Left colon (tissue), 2 donors: Measurements from ENCODE around the gene KHDC4. TPM values are rescaled to one million over a fixed set of nuclear protein-coding genes. Genes with fewer than 3 reads are reported as not detected.
A peak's percentile ranks its signal among the peaks of the same experiment; 100 is the strongest.

Experiments
- ATAC-seq: fragments of 200-7000 bp; cut with Tn5 transposase; one replicate; pipeline ENCODE4 v1.9.1; 2020; ENCODE audit warnings: mild to moderate bottlenecking, moderate library complexity
- DNase-seq, 2 donors: peaks; one replicate each; pipeline ENCODE4 v3.0.0-alpha.2; 2020
- intact Hi-C, 2 donors: fragments of 100-400 bp; cut with DNase I in 1 of 2; cut with micrococcal nuclease in 1 of 2; formaldehyde crosslinking; loops; one replicate each; pipeline versions ENCODE4 v1.11.2 to v1.14.0; 2022; cut with DNase I, micrococcal nuclease
- long read RNA-seq: library from polyadenylated mRNA; unstranded; transcript quantifications from one replicate; pipeline ENCODE4 v2.0.0, GENCODE V29; 2021
- total RNA-seq, 2 donors: library from RNA; stranded (reverse); fragmentation: NEBNext Ultra II Directional; extraction: Animal tissue kit (Norgen Biotek cat#: 25700); gene quantifications; one replicate each; pipeline ENCODE4 v1.2.1, GENCODE V29; 2021
- donor health status: DM: no; HTN: no; CAD: no.
- donor health status: DM: yes; HTN: yes; CAD: no.

The KHDC4 gene
- total RNA-seq = 10 to 100 TPM; 45.6 to 54.1 TPM
- long read RNA-seq, partial matches to known transcripts = 0 of 4 reads
- long read RNA-seq, other reads (novel, unspliced or antisense) = 3 of 4 reads

DNA sequence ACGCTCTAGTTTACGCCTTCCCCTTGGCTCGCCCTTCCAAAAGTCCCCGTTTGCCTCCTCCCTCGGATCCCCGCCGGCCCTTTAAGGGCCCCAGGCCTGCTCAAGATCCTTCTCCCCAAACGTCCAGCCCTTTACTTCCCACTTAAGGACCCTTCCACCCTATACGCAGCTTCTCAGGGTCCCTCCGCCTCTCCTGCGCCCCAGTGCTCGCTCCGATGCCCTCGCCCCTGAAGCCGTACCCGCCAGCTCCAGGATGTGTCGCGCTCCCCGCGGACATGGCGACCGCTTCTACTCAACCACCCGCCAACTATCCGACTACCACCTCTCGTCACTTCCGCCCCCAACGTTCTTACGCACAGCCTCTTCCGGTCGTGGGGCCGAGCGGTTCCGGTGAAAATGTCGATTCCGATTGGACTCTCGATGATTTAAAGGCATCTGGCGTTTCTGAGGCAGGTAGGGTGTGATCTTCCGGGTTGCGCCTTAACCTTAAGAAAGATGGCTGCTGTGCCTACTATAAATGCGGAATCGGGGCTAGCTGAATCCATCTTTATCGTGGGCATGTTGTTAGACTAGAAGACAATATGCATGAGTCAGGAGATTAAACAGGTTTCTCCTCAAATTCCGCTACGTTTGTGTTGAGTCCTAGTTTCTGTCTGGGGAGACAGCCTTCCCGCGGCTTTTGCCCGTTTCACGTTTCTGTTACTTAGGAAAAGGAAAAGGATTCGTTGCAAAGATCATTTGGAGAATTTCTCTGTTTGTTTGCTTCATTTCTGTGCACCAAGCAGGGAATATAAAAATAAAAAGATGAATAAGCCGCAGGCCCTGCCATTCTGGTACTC lies at the start of gene KHDC4:
TSS of gene KHDC4 (minus strand) at position 317 of the 839 bp plus-strand sequence. CDS start at position 277, 40 bp downstream.
- DNase-seq (peak; percentile 96 to 97), ATAC-seq (peak; percentile 82)
- intact Hi-C loops = loop anchor here in 1 of 2 donors (10.0 kb wide), 1 partner anchor 50 kb away; no protein-coding TSS in a partner anchor

DNA sequence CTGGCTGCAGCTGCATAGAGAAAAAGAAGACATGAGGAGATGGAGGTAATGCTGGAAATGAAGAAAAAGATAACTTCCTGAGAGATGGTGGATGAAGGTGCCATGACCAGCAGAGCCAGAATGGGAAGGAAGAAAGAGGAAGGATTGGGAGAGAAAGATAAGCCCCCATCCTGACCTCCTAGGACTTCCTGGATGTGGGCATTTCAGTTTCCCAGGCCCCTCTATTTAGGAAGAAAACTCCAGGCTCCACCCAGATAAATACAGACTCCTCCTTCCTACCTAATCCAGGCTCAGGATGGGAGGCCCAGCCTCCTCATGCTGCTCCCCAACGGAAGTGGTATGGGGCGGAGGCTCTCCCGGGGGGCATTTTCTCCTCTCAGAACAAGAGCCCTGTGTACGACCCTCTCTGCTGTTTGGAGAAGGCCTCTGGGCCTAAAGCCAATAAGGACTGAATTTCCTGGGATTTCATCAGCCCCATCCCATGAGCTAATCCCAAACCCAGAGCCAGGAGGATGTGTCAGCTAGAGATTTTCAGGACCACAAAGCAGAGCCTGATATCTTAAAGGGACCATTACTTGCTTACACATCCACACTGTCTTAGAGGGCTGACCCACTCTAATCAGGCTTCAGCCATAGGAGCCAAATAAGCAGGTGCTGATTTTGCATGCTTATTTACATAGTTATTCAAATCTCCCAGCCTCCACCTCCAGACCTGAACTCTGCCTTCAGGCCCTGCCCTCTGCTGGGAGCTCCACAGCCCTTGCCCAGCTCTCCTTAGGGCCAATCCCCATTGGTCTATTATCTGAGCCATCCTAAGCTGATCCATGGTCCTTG lies 49.2 kb upstream of the KHDC4 start:
- intact Hi-C loops = loop anchor here in 1 of 2 donors (10.0 kb wide), 1 partner anchor 49 kb away; the partner anchor contains the start of gene KHDC4
- no peak for ATAC-seq
- no peak for DNase-seq

DNA sequence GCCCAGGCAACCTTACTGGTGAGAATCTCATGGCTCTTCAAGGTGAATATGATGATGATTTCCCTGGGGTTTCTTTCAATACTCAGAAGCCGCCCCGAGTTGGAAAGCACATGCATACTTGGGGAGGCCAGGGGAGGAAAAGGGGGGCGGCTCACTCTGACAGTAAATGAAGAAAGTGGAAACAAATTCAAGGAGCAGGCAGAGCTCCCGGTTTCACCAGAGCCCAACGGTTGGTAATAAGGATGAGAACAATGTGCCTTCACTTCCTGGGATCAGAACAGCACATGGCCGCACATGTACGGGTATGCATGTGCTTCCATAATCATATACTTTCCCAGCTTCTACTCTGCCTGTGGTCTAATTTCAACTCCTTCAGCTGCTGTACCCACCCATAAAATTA lies 47.9 kb upstream of the KHDC4 start:
- intact Hi-C loops = loop anchor here in 1 of 2 donors (10.0 kb wide), 1 partner anchor 47 kb away; the partner anchor contains the start of gene KHDC4
- ATAC-seq (no peak), DNase-seq (no peak)

DNA sequence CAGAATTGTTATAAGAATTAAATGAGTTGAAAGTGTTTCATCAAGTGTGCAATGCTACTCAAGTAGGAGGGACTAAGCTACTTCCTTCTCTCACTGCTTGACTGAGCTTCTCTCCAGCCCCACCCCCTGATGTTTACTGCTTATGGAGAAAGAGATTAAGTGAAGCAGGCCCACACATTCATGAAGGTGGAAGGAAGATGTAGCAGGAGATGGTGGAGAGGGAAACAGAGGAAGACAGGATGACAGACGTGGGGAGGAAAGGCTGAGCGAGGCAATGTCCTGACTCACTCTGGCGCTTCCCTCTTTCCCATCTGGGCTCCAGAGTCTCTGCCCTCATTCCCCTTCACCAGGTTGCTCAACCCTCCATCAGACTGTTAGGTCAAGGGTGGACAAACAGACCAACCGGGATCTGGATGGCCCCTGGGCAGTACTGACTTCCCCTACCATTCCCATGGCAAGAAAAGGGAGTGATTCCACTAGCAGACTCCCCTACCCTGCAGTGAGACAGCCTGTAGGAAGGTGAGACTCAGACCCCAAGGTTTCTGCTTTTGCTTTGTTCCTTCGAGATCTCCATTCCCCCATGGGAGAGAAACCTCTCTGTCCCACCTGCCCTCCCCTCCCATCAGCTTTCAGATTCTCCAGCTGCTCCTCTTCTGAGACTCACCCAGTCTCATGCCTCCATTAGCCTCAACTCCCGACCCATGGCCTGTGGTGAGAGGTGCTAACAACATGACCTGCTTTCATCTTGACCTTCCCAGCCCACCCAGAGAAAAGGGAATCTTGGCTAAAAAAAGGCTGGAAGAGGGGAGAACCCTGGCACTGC lies 47.3 kb upstream of the KHDC4 start:
- peak; percentile 34 for ATAC-seq
- intact Hi-C loops = loop anchor here in 1 of 2 donors (10.0 kb wide), 1 partner anchor 47 kb away; the partner anchor contains the start of gene KHDC4
- peak in 1 of 2 donors; percentile 55 for DNase-seq

DNA sequence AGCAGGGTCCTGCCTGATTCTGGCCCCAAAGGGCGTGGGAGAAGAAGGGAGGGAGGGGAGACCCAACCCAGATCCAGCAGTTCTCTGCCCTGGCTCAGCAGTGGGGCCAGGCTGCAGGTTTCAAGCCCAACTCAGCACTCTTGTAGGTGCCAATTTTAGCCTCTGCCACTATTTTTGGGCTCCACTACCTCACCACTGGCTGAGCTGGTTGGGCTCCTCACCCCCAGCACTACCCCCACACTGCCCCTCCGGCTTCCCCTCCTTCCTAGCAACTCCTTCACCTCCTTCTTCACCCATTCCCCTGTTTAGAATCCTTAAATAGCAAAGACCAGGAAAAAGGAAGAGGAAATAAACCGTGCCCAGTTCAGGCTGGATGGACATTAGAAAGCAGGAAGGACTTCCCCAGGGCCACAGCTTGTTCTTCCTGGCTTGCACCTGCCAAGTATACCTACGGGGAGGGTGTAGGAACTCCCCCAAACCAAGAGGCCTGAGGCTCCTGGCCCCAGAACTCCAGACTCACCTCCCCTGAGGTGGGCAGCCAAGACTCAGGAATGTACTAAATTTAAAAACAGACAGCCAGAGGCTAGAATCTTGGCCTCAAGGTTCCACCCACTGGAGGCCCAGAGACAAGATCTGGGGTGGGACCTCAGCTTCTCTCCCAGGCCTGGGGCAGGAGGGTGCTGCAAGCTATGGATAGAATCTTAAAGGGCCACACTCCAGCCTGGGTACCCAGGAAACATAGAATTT lies 45.6 kb upstream of the KHDC4 start:
- peak in 1 of 2 donors; percentile 64 for DNase-seq
- intact Hi-C loops = loop anchor here in 1 of 2 donors (10.0 kb wide), 1 partner anchor 45 kb away; the partner anchor contains the start of gene KHDC4
- ATAC-seq = peak; percentile 40

DNA sequence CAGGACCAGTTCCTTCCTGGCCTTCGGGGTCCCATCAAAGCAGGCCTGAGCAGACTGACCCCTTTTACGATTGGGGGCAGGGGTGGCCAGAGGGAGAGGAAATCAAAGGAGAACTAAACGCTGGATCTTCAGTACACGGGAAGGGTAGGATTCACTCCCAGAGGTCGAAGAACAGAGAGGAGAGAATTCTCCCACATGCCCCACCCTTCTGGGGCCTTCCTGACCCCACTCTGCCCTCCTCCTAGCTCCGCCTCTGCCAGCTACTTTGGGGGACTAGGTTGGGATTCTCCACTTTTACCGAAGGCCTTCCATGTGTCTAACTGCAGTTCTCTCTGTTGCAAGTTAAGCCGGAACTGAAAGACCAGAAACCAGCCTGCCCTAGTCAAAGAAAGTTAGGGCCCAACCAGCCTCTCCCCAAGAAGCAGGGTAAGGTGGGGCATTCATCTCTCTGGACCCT lies 44.8 kb upstream of the KHDC4 start:
- peak in 1 of 2 donors; percentile 64 for DNase-seq

DNA sequence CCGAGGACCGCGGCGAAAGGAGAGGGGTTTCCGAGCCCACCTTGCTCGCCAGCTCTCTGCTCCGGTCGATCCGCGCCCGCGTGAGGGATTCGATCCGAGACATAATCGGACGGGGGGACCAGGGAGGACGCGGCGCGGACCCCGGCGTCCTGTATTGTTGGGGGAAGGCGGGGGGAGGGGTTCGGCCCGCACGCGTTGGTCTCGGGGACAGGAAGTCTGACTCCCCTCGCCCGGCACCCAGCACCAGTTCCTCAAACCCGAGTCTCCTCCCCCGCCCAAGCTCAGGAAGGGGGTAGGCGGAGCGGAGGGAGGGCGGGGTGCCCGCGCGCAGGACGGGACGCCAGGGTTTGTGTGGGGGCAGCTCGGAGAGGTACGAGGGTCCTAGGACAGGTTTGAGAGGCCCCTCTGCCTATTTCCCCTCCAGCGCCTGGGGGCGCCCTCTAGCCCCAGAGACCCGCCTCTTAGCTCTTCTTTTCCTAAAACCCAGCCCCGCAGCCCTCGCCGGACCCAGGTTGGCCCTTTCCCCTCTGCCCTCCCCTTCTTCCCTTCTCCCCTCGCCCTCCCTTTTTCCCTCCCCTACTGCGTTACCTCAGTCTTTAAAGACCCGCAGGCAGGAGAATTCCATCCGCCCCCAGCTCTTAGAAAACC lies 44.2 kb upstream of the KHDC4 start, which contains the start of gene ARHGEF2:
TSS of gene ARHGEF2 (minus strand) at position 223 of the 648 bp plus-strand sequence. CDS start at position 103, 120 bp downstream.
- intact Hi-C loops = no loop called here
- DNase-seq (peak; percentile 88 to 90), ATAC-seq (peak; percentile 79)

More for the DNA sequence above, 44.8 kb upstream of the KHDC4 start:
- peak; percentile 57 for ATAC-seq
- intact Hi-C loops = no loop called here

DNA sequence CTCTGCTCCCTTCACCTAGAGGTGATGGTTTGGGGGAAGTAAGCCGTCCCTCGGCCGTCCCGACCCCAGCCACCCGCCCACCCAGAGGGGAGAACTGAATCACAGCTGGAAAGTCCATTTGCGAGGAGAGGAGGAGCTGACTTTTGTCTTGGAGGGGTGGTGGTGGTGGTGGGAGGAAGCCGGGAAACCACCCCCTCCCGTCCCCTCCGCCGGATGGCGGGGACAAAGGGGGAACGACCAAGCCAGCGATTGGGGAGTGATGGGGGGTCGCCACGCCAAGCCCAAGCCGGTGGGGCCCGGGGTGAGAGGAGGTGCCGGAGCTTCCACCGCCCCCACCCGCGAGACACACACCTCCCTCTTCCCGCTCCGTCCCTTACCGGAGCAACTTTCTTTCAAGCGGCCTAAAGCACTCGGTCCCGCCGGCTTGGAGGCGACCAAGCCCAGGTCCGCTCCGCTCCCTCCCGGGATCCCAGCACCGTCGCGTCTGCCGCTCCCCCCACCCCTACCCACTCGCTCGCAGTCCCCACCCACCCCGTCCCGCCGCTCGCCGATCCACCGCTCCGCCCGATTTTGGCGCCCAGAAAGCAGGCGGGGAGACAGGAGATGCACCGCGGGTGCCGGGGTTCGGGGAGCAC lies 43.6 kb upstream of the KHDC4 start:
- intact Hi-C loops = no loop called here
- ATAC-seq (peak; percentile 55), DNase-seq (peak in 1 of 2 donors; percentile 62)

DNA sequence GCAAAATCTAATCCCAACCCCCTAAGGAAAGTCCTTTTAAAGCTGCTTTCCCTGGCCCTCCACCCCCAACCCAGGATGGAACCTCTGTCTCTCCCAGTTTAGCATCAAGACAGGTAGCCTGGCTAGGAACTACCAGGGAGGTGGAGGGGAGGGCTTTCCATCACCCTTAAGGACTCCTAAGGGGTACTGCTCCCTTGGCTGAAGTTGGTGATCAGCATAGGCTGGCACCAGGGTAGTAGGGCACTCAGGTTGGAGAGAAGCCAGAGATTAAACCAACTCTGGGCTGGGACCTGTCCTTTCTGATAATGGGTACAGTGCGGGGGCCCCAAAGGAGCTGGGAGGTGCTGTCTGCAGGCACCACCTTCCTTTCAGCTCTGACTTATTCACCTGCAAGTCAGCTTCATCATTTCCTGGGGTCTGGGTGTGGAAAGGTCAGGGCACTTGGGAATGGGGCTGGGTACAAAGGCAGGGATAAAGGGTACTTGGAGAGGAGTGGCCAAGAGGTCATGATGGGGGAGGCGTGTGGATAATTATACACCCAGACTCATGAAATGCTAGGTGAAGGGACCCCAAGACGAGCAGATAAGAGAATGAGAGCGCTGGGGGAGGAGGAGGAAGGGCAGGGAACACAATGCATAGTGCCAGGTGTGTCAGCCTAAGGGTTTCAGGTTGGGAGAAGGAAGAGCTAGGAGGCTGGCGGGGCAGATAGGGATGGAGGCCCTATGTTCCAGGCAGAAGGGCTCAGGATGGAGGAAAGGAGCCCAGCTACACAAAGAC lies 42.9 kb upstream of the KHDC4 start:
- ATAC-seq (peak; percentile 26), DNase-seq (no peak)
- intact Hi-C loops = no loop called here

DNA sequence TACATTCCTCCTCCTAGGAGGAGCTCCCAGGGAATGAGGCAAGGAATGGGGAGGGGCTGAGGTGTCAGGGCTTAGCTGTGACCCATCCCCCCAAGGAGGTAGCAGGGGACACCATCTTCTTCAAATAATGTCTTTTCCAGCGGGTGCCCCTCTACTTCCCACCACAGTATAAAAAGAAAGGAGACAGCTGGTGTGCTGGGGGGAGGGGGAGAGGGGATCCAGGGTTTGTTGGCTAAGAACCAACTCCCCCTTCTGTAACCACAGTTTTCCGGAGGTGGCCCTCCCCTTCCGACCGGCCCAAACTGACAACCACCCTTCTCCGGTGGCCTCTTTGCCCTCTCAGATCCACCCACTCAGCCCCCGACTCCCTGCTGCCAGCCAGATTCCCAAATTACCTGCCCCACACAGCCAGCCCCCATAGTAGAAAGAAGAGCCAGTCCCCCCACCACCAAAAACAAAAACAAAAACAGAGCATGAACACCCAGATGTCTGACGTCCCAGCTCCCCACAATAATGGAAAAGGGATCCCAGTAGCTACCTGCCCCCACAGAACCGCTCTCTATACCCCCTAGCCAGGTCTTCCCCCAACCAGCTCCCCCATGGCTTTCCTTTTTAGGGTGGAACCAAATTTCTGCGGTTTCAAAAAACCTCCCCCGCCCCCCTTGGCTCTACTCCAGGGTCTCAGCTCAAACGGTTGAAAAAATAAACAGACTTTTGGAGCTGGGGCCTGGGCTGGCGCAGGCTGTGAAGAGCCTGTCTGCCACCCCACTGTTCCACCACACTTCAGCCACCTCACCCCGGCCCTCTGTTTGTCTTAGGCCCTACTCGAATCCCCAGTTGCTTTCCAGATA lies 42.1 kb upstream of the KHDC4 start:
- intact Hi-C loops = no loop called here
- DNase-seq = peak; percentile 58 to 75
- no peak for ATAC-seq

DNA sequence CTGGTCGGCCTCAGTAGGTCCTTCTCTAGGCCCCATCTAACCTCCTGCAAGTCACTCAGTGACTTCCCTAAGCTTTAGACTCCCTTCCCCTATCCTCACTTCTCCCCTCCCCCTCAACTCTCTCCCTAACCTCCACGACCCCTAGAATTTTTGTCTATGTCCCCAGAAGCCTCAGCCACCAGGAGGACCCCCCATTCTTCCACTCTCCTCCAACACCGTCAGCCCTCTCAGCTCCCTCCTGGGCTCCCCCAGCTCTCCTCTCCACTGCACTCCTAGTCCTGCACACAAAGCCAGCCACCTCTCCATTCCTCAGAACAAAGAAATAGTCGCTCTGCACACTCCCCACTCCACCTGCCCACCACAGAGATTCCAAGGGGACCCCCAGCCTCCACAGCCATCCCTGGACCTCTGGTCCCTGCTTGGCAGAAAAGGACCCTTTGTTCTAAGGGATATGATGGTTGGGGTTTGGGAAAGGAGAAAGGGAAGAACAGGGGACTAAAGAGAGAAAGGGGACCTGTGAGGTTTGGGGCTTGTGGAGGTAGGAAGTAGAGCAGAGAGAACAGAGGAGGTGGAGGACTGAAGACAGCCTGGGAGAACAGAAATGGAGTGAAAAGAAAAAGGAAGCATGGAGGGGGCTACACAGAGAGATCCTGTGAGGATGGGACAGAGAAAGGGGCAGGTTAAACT lies 41.3 kb upstream of the KHDC4 start:
- intact Hi-C loops = no loop called here
- no peak for DNase-seq
- no peak for ATAC-seq

DNA sequence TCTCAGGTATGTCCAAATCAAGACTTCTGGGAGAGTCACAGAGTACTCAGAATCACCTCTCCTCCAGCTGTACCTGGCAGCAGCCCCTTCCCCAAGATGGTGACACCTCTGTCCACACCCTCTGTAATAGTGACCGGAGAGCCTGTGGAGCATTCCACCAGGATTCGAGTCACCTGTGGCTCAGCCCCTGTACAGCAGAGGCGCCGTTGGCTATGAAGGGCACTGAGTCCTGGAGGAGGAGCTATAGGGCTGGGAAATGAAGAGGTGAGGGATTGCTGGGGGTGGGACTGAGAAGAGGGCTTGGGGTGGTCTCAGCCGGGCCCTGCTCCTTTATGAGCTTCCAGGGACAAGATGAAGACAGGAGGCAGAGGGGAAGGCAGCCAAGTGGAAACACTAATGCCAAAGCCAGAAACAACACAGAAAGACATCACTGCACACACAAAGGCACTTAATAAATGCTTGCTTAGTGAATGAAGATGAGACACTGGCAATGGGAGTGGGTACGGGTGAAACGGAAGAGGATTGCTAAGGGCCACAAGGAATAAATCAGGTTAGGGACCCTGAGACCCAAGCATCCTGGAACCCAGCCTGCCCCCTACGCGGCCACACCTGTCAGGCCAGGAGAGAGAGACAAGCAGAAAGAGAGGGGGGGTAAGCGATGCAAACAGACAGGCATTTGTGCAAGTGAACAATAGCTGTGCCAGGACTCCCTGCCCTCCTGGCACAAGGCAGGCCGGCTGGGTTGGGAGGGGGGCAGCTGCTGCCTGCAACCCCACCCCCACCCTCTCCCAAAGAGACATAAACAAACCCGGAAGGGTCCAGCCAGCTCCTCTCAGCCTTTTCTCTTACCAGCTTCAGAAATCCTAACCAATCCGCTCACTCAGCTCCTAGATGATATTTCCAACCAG lies 40.2 kb upstream of the KHDC4 start:
- intact Hi-C loops = no loop called here
- DNase-seq (no peak), ATAC-seq (no peak)

DNA sequence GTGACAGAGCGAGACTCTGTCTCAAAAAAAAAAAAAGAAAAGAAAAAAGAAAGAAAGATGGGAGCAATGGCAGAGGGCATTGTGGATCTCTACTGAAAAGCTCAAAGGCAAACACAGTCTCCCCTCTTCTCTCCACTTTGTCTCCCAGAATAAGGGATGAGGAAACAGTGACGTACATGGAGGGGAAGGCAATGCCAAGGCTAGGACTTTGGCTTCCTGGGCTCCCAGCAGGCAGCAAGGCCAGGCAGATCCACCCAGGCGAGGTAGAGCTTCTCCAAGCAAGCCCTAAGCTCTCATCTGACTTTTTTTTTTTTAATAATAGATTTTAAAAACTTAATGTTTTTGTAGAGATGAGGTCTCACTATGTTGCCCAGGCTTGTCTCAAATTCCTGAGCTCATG lies 39.5 kb upstream of the KHDC4 start:
- intact Hi-C loops = no loop called here
- DNase-seq (no peak), ATAC-seq (no peak)
